C4-2B (cell line): ENCODE measurements around the gene SFTPD.
"Not testable (repeated sequence)": the region's sequence is repeated elsewhere in the genome, so short reads cannot be mapped to it uniquely, and the experiment has no call there.

Experiments
- H3K27ac ChIP-seq: fragments of 450-650 bp; 2 replicates; pipeline ENCODE4 v1.5.1; 2017
- CTCF ChIP-seq: fragments of 450-650 bp; conservative IDR thresholded peaks from 2 replicates; pipeline ENCODE4 v1.5.1; 2017; ENCODE audit warnings: mild to moderate bottlenecking
- ZFX ChIP-seq: fragments of 450-650 bp; IDR thresholded peaks from 2 replicates; pipeline ENCODE4 v1.6.1; 2017

The SFTPD gene

GRCh38 chr10:79929409-79929904 is 19.4 kb downstream of the SFTPD start:
- TF ChIP-seq CTCF, result peak; percentile 95
- no peak for TF ChIP-seq ZFX
- H3K27ac ChIP-seq, result no peak overlapping the region

- H3K27ac ChIP-seq, result no peak overlapping the region
- TF ChIP-seq CTCF, result no peak
- TF ChIP-seq ZFX, result no peak
Observed at GRCh38 chr10:79928028-79928583, 20.8 kb downstream of the SFTPD start.

GRCh38 chr10:79927111-79927828 is 21.6 kb downstream of the SFTPD start:
- TF ChIP-seq CTCF (no peak), ZFX (no peak)
- H3K27ac ChIP-seq, result no peak overlapping the region

GRCh38 chr10:79926037-79926436 is 22.9 kb downstream of the SFTPD start:
- TF ChIP-seq CTCF (no peak), ZFX (no peak)
- H3K27ac ChIP-seq, result no peak overlapping the region

- H3K27ac ChIP-seq, result no peak overlapping the region
- TF ChIP-seq ZFX, result no peak
- TF ChIP-seq CTCF, result no peak
Observed at GRCh38 chr10:79925614-79926013, 23.3 kb downstream of the SFTPD start.

GRCh38 chr10:79923669-79924068 is 25.2 kb downstream of the SFTPD start:
- TF ChIP-seq CTCF (no peak), ZFX (no peak)

GRCh38 chr10:79923145-79923544 is 25.8 kb downstream of the SFTPD start:
- TF ChIP-seq ZFX (no peak), CTCF (no peak)
- H3K27ac ChIP-seq, result no peak overlapping the region

More at GRCh38 chr10:79923669-79924068, 25.2 kb downstream of the SFTPD start:
- H3K27ac ChIP-seq, result no peak overlapping the region

GRCh38 chr10:79922011-79922412 is 26.9 kb downstream of the SFTPD start:
- H3K27ac ChIP-seq, result not testable (repeated sequence)

GRCh38 chr10:79915838-79916237 is 33.1 kb downstream of the SFTPD start:
- H3K27ac ChIP-seq, result not testable (repeated sequence)
